DMS153 (cell line): ENCODE results near the gene AGPAT1.
"Not testable (repeated sequence)": the region's sequence is repeated elsewhere in the genome, so short reads cannot be mapped to it uniquely, and the experiment has no call there.

Experiments used
- DNase-seq: peaks from one replicate; lab custom pipeline; 2025; lab: John Stamatoyannopoulos, UW

The AGPAT1 gene

GRCh38 chr6:32186151-32186840 lies 10.4 kb upstream of the AGPAT1 start:
- DNase-seq = not testable (repeated sequence)

DNA sequence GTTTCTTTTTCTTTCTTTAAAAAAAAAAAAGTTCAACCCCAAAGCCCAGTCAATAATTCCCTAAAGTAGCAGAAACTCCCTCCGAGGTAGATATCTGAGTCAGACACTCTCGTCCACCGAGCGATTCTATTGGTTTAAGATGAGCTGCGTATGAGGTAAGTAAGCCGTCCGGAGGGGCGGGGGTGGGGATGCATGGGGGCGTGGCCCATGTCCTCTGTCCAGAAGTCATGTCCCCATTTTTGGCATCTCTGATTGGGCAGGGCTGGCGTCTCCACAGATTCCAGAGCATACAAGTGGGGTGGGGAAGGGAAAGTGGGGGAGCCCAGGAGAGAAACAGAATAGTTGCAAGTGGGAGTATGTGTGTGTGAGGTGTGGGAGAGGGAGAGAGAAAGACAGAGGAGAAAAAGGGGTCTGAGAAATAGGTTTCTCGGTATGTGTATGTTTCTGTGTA lies 9.8 kb upstream of the AGPAT1 start:
- not testable (repeated sequence) for DNase-seq

GRCh38 chr6:32184084-32184640 lies 8.3 kb upstream of the AGPAT1 start, which contains the start of gene AGER:
AGER (minus strand) TSS chr6:32184253; CDS start chr6:32184222, 31 bp downstream.
- DNase-seq = no peak

DNA sequence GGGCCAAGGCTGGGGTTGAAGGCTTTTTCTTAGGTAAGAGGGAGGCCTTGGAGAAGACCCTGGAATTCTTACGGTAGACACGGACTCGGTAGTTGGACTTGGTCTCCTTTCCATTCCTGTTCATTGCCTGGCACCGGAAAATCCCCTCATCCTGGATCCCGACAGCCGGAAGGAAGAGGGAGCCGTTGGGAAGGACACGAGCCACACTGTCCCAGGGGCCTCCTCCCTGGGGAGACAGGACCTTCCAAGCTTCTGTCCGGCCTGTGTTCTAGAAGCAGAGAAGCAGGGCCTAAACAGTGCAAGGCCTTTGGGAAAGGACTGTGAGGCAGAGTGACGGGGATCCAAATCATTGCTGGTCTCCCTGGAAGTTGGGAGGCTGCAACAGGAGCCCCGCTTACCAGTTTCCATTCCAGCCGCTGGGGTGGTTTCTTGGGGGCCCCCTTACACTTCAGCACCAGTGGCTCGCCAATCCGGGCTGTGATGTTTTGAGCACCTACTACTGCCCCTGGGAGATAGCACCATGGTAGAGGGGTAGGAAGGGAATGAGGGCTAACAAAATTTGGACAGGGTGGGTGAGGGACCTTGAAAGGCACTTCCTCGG lies 7.7 kb upstream of the AGPAT1 start:
- no peak for DNase-seq

- no peak for DNase-seq
Observed at GRCh38 chr6:32183030-32183429, 7.1 kb upstream of the AGPAT1 start.

GRCh38 chr6:32182555-32182981 lies 6.7 kb upstream of the AGPAT1 start:
- DNase-seq = no peak

- DNase-seq = no peak
Observed at GRCh38 chr6:32181915-32182529, 6.1 kb upstream of the AGPAT1 start.

- no peak for DNase-seq
Observed at GRCh38 chr6:32181148-32181702, 5.3 kb upstream of the AGPAT1 start.

DNA sequence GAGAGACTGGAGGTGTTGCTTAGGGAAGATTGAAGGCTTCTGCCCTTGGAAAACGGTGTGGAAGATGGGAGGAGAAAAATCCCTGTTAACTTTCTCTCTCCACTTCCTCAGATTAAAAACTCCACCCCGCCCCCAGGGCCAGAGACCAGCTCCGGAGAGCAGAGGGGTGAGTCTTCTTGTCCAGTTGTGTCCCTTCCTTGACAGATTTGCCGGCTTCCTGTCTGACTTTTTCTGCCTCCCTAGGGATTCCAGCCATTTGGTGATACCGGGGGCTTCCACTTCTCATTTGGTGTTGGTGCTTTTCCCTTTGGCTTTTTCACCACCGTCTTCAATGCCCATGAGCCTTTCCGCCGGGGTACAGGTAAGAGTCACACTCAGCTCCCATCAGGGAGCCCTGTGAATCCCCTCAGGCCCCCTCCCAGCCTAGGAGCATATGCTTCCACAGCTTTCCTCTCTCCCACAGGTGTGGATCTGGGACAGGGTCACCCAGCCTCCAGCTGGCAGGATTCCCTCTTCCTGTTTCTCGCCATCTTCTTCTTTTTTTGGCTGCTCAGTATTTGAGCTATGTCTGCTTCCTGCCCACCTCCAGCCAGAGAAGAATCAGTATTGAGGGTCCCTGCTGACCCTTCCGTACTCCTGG lies 4.0 kb upstream of the AGPAT1 start:
- no peak for DNase-seq

- DNase-seq = no peak
Observed at GRCh38 chr6:32178547-32179440, 2.9 kb upstream of the AGPAT1 start.

- DNase-seq = peak; percentile 100
Observed at GRCh38 chr6:32177788-32178546, 2.1 kb upstream of the AGPAT1 start, which contains the start of gene RNF5. RNF5 (plus strand) TSS chr6:32178405; CDS start chr6:32178512, 107 bp downstream.

DNA sequence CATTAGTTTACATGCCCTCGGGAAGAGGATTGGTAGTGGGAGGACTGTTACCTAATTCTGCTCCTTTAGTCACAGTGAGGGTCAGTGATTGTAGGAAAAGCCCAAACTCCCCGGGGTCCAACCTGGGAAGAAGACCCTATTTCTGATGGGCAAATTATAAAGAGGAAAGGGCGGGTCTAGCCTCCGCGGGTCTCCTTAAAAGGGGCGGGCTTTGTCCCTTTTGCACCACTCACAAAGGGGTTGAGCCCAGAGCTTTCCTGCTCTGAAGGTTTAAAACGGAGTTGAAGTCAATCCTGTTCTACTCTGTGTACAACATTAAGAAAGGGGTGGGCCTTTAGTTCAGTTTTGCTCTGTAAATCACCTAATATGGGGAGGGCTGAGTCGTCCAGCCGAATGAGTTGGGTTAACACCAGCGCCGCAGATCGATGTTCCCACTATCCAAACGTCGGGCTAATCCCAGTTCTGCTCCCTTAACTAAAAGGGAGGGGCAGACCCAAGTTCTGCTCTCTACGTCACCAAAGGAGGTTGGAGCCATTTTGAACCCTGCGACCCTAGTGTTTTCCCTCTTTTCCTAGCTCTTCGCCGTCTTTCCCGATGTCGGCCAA lies 1.4 kb upstream of the AGPAT1 start:
- peak; percentile 60 for DNase-seq

GRCh38 chr6:32176476-32177182 lies 745 bp upstream of the AGPAT1 start:
- no peak for DNase-seq

DNA sequence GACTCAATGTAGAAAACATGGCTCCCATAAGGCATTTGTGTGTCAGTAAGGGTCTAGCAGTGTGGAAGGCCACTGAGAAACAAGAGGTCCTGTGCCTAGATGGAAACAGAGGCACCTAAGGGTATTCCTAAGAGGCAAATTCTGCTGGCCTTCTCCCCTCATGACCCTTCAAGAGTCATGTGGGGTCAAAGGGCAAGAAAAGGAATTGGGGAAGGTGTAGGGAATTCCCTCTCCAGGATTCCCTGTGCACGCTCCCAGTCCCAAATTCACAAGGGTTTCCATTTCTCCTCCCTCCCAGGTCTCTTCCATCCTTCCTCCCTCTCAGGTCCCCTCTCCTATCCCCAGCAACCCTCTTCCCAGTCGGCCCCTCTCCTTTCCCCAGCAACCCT lies 568 bp downstream of the AGPAT1 start:
- no peak for DNase-seq

DNA sequence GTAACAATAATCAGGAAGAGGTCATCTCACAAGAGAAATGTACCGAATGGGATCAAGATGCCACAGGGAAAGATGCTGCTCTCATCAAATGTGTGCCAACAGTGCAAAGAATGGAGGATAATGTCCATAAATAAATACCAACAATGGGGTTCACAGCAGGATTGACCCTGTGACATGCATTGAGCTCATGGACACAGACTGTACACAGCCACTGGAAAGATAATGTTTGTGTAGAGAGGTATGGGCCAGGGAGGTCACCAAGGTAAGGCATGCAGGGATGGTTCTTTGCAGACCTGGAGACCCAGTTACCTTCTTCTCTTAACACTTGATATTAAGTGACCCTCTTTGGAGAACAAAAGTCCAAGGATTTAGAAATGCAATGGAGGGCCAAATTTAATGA lies 1.5 kb downstream of the AGPAT1 start:
- DNase-seq = no peak

- DNase-seq = no peak
Observed at GRCh38 chr6:32173051-32173727, 2.7 kb downstream of the AGPAT1 start.

DNA sequence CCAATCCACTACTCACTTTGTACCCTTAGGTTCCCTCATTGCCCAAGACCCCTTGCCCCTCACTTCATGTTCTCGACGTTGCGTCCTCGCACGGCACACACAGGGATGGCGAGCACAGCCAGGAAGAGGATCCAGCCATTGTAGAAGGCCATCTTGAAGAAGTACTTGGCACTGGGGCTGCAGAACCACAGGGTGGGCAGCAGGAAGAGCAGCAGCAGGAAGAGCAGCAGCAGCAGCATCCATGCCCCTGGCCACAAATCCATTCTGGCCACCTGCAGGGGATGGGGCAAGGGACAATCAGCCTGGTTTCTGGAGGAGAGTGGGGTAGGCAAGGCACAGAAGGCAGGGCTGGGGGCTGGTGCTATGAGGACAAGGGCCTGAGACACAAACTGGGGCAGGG lies 4.7 kb downstream of the AGPAT1 start:
- no peak for DNase-seq

DNA sequence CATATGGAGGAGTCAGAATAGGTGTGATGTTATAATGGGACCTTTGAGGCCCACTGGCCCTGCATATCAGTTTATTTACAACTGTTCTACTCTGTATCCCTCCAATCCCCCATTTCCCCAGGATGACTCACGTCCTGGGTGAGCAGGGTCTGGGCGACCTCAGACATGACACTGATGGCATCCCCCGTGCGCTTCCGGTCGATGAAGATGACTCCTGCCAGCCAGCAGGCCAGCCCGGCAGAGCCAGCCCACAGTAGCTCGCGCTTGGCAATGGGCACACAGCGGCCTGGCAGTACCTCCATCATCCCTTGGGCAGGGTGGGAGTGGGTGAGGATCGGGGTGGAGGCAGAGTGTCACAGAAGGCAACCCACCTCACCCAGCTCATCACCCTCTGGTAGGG lies 5.6 kb downstream of the AGPAT1 start:
- DNase-seq = no peak
